ENCODE results near the gene GAREM2. TPM values are rescaled to one million over a fixed set of nuclear protein-coding genes. Genes with fewer than 3 reads are reported as not detected.
A peak's percentile ranks its signal among the peaks of the same experiment; 100 is the strongest.

The GAREM2 gene
- total RNA-seq (3.1 and 4.5 TPM in 2 replicates), polyA plus RNA-seq (3.7 TPM in 2 replicates), polyA minus RNA-seq (2.5 and 3.2 TPM in 2 replicates), Bru-seq, nascent RNA (percentile 25 among the genes with signal in this experiment), BruChase-seq, experiment 1, labeled RNA remaining after a 6-hour chase (percentile 38 among the genes with signal in this experiment), BruChase-seq, experiment 2, labeled RNA remaining after a 2-hour chase (percentile 34 among the genes with signal in this experiment)
- 2.4 and 2.8 TPM in 2 replicates for polyA plus RNA-seq (2011; cell fraction: cytosol; rRNA removed)
- 3.0 and 3.1 TPM in 2 replicates for polyA plus RNA-seq (2011; cell fraction: nucleus; rRNA removed)
- 4.1 and 4.4 TPM in 2 replicates for polyA plus RNA-seq (2012)
- polyA minus RNA-seq (2011; cell fraction: cytosol; rRNA and poly(A)+ RNA removed), result not detected
- polyA minus RNA-seq (2011; cell fraction: nucleus; rRNA and poly(A)+ RNA removed), result 1.4 and 2.0 TPM in 2 replicates
- long read RNA-seq, partial matches to known transcripts, result 22 of 23 reads
- long read RNA-seq, other reads (novel, unspliced or antisense), result 0 of 23 reads

DNA sequence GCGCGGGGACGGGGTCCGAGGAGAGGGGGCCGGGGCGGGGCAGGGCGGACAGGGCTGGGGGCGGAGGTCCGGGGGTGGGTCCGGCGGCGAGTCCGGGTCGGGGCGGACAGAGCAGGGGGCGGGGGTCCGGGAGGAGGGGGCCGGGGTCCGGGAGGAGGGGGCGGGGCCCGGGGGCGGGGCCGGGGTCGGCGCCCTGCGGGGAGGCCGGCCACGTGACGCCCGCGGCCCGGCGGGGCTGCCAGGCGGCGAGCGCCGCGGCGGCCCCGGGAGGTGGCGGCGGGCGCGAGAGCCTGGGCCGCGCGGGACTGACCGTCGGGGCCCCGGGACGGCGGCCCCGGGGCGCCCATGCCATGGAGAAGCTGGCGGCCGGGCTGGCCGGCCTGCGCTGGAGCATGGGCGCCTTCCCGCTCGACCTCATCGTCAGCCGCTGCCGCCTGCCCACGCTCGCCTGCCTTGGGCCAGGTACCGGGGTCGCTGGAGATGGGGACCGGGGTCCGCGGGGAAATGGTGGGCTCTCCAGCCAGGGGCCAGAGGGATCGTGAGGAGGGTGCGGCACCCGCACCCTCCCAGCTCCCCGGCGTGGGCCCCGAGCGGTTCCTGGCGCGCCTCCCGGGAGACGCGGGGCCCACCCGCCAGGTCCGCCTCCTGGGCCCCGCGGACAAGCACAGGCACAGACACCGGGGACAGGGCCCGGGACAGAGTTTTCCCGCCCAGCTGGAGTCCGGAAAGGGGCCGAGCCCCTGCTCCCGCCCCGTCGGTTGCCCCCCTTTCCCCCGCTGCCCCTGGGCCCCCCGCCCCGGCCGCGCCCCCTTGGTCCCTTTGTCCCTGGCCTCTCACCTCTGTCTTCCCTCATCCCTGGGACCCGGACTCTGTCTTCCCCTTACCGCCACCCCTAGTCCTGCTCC lies at the start of gene GAREM2:
TSS of gene GAREM2 (plus strand) at position 218 of the 905 bp plus-strand sequence. CDS start at position 351, 133 bp downstream.
- Histone ChIP-seq H3K9me3 (replicated peaks; ENCODE audit: control insufficient read depth, insufficient read depth, low read length) (no peaks in the 10 kb centered on the region), H3K36me3 (ENCODE audit: control insufficient read depth in 2 of 2, extremely low read depth in 1 of 2, insufficient read depth in 2 of 2, low read length in 2 of 2) (no peaks in the 10 kb centered on the region), H3K79me2 (ENCODE audit: control insufficient read depth, insufficient read depth, low read length) (no peaks in the 10 kb centered on the region), H4K20me1 (replicated peaks; ENCODE audit: control insufficient read depth, extremely low read depth, insufficient read depth, low read length) (no peaks in the 10 kb centered on the region), H3K27me3 (ENCODE audit: control insufficient read depth in 2 of 2, insufficient read depth in 2 of 2, low read length in 2 of 2) (peaks cover 11 to 17% of the 10 kb centered on the region in 2 experiments), H3K4me2 (ENCODE audit: insufficient read depth, low read length) (peak within 1 kb of the TSS; percentile 62), H3K4me3 (replicated peaks in 1 of 3; ENCODE audit: insufficient read depth in 1 of 3, low read depth in 1 of 3, low read length in 3 of 3) (peak within 1 kb of the TSS in 1 of 3 experiments; percentile 15), H3K27ac (ENCODE audit: insufficient read depth, low read depth, low read length) (no peak within 1 kb of the TSS), H3K4me1 (ENCODE audit: control insufficient read depth, extremely low read depth, insufficient read depth, low read length) (no peaks in the 10 kb centered on the region), H2AFZ (ENCODE audit: low read depth, low read length) (peak within 1 kb of the TSS; percentile 78), H3K9ac (replicated peaks; ENCODE audit: extremely low read depth, insufficient read depth, low read length) (no peak within 1 kb of the TSS), H3K9me1 (replicated peaks; ENCODE audit: control insufficient read depth, extremely low read depth, insufficient read depth, low read length) (no peaks in the 10 kb centered on the region)
- dilution Hi-C loops (cut with MboI; ENCODE audit: extremely low pct_ligation_motif_present, low sequenced_read_pairs) (no loop called here), intact Hi-C loops (cut with micrococcal nuclease) (no loop called here)
- ChIA-PET CTCF (interaction anchor here (2.9 kb wide), 1 partner anchor 11 kb away, joined by 20 read pairs; no protein-coding TSS in a partner anchor), POLR2A (no interaction called here)
- DNase-seq (ENCODE audit: low read depth, low spot score) (no peak), FAIRE-seq (no peak)
- no TSS peak for BruUV-seq (replicated peaks)
- no peak for TF ChIP-seq FOS (IDR thresholded peaks at IDR 0.05; ENCODE audit: borderline replicate concordance, insufficient read depth, low read length)
- TF ChIP-seq EZH2 (IDR thresholded peaks at IDR 0.05; ENCODE audit: borderline replicate concordance, low read depth, low read length, severe bottlenecking), result peak; percentile 79
- TF ChIP-seq MYC (IDR thresholded peaks at IDR 0.05; ENCODE audit: low read depth, low read length), result no peak
- TF ChIP-seq JUN (IDR thresholded peaks at IDR 0.05; ENCODE audit: borderline replicate concordance, insufficient read depth, insufficient read length, low read depth), result no peak
- TF ChIP-seq, protein P1, sequence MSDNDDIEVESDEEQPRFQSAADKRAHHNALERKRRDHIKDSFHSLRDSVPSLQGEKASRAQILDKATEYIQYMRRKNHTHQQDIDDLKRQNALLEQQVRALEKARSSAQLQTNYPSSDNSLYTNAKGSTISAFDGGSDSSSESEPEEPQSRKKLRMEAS (IDR thresholded peaks at IDR 0.05; ENCODE audit: insufficient read depth, insufficient read length), result no peak

Measured in endothelial cell of umbilical vein (primary cell).